ENCODE measurements around the gene KCNT2. TPM values are rescaled to one million over a fixed set of nuclear protein-coding genes. Genes with fewer than 3 reads are reported as not detected.

KCNT2 gene
- total and polyA plus RNA-seq, 9 of the 15 experiments (the other 6 are each of a cell fraction or from before 2014, with no cell fraction given): 0.13 to 0.73 (median 0.28) TPM

- TF ChIP-seq JUND (IDR thresholded peaks at IDR 0.05; ENCODE audit: borderline replicate concordance, low read depth, low read length): peak; percentile 4; the same call in 1 of the 2 replicates
- TF ChIP-seq JUND (tag; IDR thresholded peaks at IDR 0.05; ENCODE audit: borderline replicate concordance, low read depth, low read length): no peak; the same call in 2 of the 3 replicates
- 0 out of 2 replicates have a peak, but pooled peaks have one; percentile 24 for TF ChIP-seq CXXC5 (CRISPR knock-in tag; IDR thresholded peaks at IDR 0.05)
- TF ChIP-seq LCOR (CRISPR knock-in tag; IDR thresholded peaks at IDR 0.05): 0 out of 2 replicates have a peak, but pooled peaks have one; percentile 21
- TF ChIP-seq PRPF4 (IDR thresholded peaks at IDR 0.05; ENCODE audit: insufficient read depth, low read depth, low read length, poor library complexity, severe bottlenecking): no peak
- 0 out of 2 replicates have a peak, but pooled peaks have one; percentile 1 for TF ChIP-seq USF1 (CRISPR knock-in tag; IDR thresholded peaks at IDR 0.05)
- peak in 1 of 2 experiments; percentile 46; a peak in 1 of 4 replicates for TF ChIP-seq TBL1XR1 (IDR thresholded peaks at IDR 0.05; ENCODE audit: low read length in 2 of 2)
- 0 out of 2 replicates have a peak, but pooled peaks have one; percentile 16 for TF ChIP-seq MBD2 (IDR thresholded peaks at IDR 0.05; ENCODE audit: borderline replicate concordance, low read depth)
- no peak for TF ChIP-seq NFYB (IDR thresholded peaks at IDR 0.05; ENCODE audit: extremely low read depth, insufficient read length)
- 0 out of 4 replicates have a peak, but pooled peaks of 1 of the 2 experiments have one; percentile 19 for TF ChIP-seq ZMIZ1 (IDR thresholded peaks at IDR 0.05; ENCODE audit: low read depth in 2 of 2, low read length in 2 of 2)
- TF ChIP-seq PKNOX1 (IDR thresholded peaks at IDR 0.05): peak; percentile 23; the same call in 1 of the 2 replicates
- TF ChIP-seq ILF3 (IDR thresholded peaks at IDR 0.05; ENCODE audit: borderline replicate concordance): no peak
- peak; percentile 79; the same call in 1 of the 2 replicates for TF ChIP-seq POLR2AphosphoS5 (IDR thresholded peaks at IDR 0.05; ENCODE audit: control insufficient read depth, insufficient read depth, low read depth, low read length)
- peak in 1 of 2 experiments; percentile 45; a peak in 1 of 4 replicates for TF ChIP-seq ARNT (IDR thresholded peaks at IDR 0.05)
- no peak for TF ChIP-seq ZNF780A (CRISPR knock-in tag; IDR thresholded peaks at IDR 0.05)
- TF ChIP-seq FOXP4 (CRISPR knock-in tag; IDR thresholded peaks at IDR 0.05; ENCODE audit: borderline replicate concordance): no peak
- peak; percentile 58; the same call in 1 of the 2 replicates for TF ChIP-seq SMARCC2 (IDR thresholded peaks at IDR 0.05; ENCODE audit: low read depth)
- no peak for TF ChIP-seq MCM5 (IDR thresholded peaks at IDR 0.05; ENCODE audit: low read depth)
- no peak for TF ChIP-seq KHSRP (IDR thresholded peaks at IDR 0.05)
- TF ChIP-seq CREM (IDR thresholded peaks at IDR 0.05; ENCODE audit: low read depth): 0 out of 2 replicates have a peak, but pooled peaks have one; percentile 26
- peak; percentile 48; the same call in 1 of the 2 replicates for TF ChIP-seq CC2D1A (IDR thresholded peaks at IDR 0.05)
- peak; percentile 76; the same call in 1 of the 2 replicates for TF ChIP-seq EP300 (IDR thresholded peaks at IDR 0.05; ENCODE audit: low read length)
Measured at GRCh38 chr1:196517193-196517592, 91.0 kb downstream of the KCNT2 start (continued).
